GM12864 (cell line): Measurements from ENCODE around the gene RIMS4.

ENCODE experiments used
- DNase-seq: peaks from one replicate; pipeline ENCODE4 v3.0.0-alpha.2; 2011; ENCODE audit warnings: low read depth
- H3K4me3 ChIP-seq: 2 replicates; pipeline ENCODE4 v1.5.1; 2011; ENCODE audit warnings: mild to moderate bottlenecking, low read depth, low read length, control low read depth
- CTCF ChIP-seq: IDR thresholded peaks from 2 replicates; pipeline ENCODE4 v1.5.1; 2011; ENCODE audit warnings: low read depth, mild to moderate bottlenecking, moderate library complexity, low read length, control low read depth, inconsistent platforms; ENCODE audit errors: missing control alignments

The RIMS4 gene

GRCh38 chr20:44702776-44703175 is 107.6 kb downstream of the RIMS4 start:
- no peak overlapping the region for H3K4me3 ChIP-seq
- no peak for DNase-seq
- TF ChIP-seq CTCF: no peak

- DNase-seq: no peak
- no peak for TF ChIP-seq CTCF
- H3K4me3 ChIP-seq: no peak overlapping the region
Measured at GRCh38 chr20:44701858-44702256, 108.5 kb downstream of the RIMS4 start.
